ENCODE measurements around the gene OTULIN.

The OTULIN gene

DNA sequence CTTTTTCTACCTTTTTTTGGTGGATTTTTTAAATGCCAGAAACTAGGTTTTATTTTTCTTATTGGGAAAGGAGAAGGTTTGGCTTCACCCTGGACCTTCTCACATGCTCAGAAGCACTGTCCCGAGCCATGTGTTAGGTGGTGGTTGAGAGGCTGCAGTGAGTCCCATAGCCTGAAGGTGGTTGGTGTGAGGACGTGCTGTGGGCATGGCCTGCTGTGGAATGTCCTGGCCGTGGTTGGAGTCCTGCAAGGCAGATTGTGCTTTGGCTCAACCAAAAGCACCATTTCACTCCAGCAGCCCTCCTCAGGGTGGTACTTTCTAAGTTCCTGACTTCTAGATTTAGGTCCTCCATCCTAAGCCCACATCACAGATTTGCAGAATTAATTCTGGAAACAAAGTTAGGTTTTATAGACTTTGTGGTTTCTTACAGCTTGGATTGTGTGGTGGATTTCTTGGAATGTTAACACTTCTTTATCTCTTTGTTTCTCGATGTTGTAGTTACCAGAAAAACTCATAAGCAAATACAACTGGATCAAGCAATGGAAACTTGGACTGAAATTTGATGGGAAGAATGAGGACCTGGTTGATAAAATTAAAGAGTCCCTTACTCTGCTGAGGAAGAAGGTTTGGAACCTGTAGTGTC lies 22.6 kb downstream of the OTULIN start:
- DNase-seq, result no peak
- Histone ChIP-seq H3K9me3 (ENCODE audit: severe bottlenecking) (no peaks in the 10 kb centered on the region), H3K27ac (no peak overlapping the region), H3K27me3 (ENCODE audit: insufficient read depth, low read depth, severe bottlenecking) (no peaks in the 10 kb centered on the region), H3K4me3 (ENCODE audit: low read depth, low read length) (no peak overlapping the region), H3K36me3 (peaks cover 67% of the 10 kb centered on the region)
- TF ChIP-seq, protein P1, sequence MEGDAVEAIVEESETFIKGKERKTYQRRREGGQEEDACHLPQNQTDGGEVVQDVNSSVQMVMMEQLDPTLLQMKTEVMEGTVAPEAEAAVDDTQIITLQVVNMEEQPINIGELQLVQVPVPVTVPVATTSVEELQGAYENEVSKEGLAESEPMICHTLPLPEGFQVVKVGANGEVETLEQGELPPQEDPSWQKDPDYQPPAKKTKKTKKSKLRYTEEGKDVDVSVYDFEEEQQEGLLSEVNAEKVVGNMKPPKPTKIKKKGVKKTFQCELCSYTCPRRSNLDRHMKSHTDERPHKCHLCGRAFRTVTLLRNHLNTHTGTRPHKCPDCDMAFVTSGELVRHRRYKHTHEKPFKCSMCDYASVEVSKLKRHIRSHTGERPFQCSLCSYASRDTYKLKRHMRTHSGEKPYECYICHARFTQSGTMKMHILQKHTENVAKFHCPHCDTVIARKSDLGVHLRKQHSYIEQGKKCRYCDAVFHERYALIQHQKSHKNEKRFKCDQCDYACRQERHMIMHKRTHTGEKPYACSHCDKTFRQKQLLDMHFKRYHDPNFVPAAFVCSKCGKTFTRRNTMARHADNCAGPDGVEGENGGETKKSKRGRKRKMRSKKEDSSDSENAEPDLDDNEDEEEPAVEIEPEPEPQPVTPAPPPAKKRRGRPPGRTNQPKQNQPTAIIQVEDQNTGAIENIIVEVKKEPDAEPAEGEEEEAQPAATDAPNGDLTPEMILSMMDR (IDR thresholded peaks at IDR 0.05; ENCODE audit: low read depth, low read length), result no peak

DNA sequence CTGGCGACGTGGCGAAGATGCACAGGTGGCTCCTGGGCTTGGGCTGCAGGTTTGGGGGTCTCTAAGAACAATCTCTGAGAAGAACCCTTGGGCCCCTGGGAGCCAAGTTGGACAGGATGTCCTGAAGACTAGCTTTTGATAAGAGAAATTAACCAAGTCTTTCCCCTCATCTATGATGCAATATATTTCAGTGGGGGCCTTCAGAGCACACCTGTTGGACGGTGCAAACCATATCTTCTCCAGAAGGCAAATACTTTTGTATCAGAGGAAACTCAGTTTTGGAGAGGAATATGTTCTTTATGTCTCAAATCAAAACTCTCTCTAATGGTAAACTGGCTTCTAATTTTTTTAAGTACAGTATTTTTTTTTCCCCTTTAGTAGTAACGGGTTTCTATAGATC lies 28.6 kb downstream of the OTULIN start:
- no peak for DNase-seq
- Histone ChIP-seq H3K4me3 (ENCODE audit: low read depth, low read length) (no peak overlapping the region), H3K36me3 (peaks cover 87% of the 10 kb centered on the region), H3K27ac (no peak overlapping the region), H3K27me3 (ENCODE audit: insufficient read depth, low read depth, severe bottlenecking) (no peaks in the 10 kb centered on the region), H3K9me3 (ENCODE audit: severe bottlenecking) (no peaks in the 10 kb centered on the region)
- TF ChIP-seq, protein P1 (IDR thresholded peaks at IDR 0.05; ENCODE audit: low read depth, low read length), result no peak

DNA sequence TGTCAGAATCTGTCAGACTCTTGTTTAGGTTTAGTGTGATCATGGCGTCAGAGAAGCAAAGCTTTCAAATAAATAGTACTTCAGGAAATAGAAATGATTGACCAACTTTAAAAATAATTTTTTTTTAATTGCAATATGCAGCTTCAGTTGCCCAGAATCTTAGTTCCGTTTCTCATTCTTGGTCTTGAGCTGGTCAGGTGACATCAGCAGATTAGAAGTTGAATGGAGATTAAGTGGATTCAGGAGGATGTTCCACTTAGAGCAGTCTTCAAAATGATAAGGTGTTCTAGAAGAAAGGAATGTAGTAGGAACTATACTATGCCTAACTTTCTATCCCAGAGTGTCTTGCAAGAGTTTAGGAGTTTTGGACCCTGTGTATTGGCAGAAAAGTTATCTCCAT lies 30.6 kb downstream of the OTULIN start:
- Histone ChIP-seq H3K9me3 (ENCODE audit: severe bottlenecking) (no peaks in the 10 kb centered on the region), H3K27ac (no peak overlapping the region), H3K27me3 (ENCODE audit: insufficient read depth, low read depth, severe bottlenecking) (no peaks in the 10 kb centered on the region), H3K4me3 (ENCODE audit: low read depth, low read length) (no peak overlapping the region), H3K36me3 (peaks cover 86% of the 10 kb centered on the region)
- TF ChIP-seq, protein P1 (IDR thresholded peaks at IDR 0.05; ENCODE audit: low read depth, low read length), result no peak
- DNase-seq, result no peak

DNA sequence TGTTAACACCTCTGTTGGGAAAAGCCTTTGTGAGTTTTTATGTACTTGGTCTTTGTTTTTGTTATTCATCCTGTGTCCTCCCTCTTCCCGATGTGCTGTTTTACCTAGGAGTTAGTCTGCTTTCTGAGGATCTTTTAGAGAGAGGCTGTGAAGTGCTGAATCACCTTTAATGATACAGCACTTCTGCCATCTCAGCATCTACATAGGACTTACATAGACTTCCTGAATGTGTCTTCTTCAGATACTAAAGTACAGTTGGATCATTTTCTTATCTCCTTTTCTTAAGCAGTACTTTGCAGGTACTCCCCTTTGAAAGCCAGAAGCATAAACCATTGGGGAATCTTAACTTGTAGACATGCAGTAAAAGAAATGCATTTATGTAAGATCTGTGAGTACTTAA lies 31.5 kb downstream of the OTULIN start:
- Histone ChIP-seq H3K4me3 (ENCODE audit: low read depth, low read length) (no peak overlapping the region), H3K9me3 (ENCODE audit: severe bottlenecking) (no peaks in the 10 kb centered on the region), H3K27ac (no peak overlapping the region), H3K27me3 (ENCODE audit: insufficient read depth, low read depth, severe bottlenecking) (no peaks in the 10 kb centered on the region), H3K36me3 (peaks cover 77% of the 10 kb centered on the region)
- no peak for DNase-seq
- TF ChIP-seq, protein P1 (IDR thresholded peaks at IDR 0.05; ENCODE audit: low read depth, low read length), result no peak

DNA sequence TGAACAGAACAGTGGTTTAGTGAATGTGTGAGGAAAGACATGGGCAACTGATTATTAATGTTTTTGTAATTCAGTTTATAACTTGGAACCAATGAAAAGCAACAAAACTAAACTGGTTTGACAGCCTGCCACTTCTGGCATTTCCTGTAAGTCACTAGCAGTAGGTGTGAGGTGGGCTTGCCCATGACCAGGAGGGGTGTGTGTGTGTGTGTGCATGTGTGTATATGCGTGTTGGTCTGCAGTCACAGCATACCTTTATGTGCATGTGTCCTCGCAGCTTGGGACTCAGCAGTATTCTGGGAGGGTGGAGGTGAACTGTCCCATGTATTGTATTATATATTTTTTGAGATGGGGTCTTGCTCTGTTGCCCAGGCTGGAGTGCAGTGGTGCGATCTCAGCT lies 32.3 kb downstream of the OTULIN start:
- Histone ChIP-seq H3K27ac (no peak overlapping the region), H3K4me3 (ENCODE audit: low read depth, low read length) (no peak overlapping the region), H3K36me3 (peaks cover 72% of the 10 kb centered on the region), H3K9me3 (ENCODE audit: severe bottlenecking) (no peaks in the 10 kb centered on the region), H3K27me3 (ENCODE audit: insufficient read depth, low read depth, severe bottlenecking) (no peaks in the 10 kb centered on the region)
- DNase-seq, result no peak
- TF ChIP-seq, protein P1 (IDR thresholded peaks at IDR 0.05; ENCODE audit: low read depth, low read length), result no peak

DNA sequence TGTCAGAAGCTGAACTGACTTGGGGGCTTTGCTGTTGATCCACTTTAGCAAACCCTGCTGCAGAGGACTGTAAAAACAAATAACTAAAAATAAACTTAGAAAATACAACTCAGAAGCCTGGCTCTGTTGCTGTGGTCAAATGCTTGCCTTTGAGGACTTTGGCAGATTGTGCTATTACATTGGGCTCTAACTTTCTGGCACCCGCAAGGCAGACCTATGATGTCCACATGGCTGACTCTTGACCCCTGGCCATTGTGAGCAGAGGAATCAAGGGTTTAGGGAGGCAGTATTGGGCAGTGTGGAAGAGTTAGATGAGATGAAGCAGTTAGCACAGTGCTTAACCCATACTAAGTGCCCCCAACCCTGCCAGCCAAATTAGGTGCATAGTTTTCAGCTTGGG lies 34.0 kb downstream of the OTULIN start:
- H3K36me3 ChIP-seq, result peaks cover 66% of the 10 kb centered on the region

More for the DNA sequence above, 34.0 kb downstream of the OTULIN start:
- Histone ChIP-seq H3K9me3 (ENCODE audit: severe bottlenecking) (no peaks in the 10 kb centered on the region), H3K4me3 (ENCODE audit: low read depth, low read length) (no peak overlapping the region), H3K27ac (no peak overlapping the region), H3K27me3 (ENCODE audit: insufficient read depth, low read depth, severe bottlenecking) (no peaks in the 10 kb centered on the region)
- TF ChIP-seq, protein P1 (IDR thresholded peaks at IDR 0.05; ENCODE audit: low read depth, low read length), result no peak
- DNase-seq, result no peak

Measured in WERI-Rb-1 (cell line).